Measurements from ENCODE around the gene ARID5B. TPM values are rescaled to one million over a fixed set of nuclear protein-coding genes. Genes with fewer than 3 reads are reported as not detected.

Gene ARID5B
- total RNA-seq, 1 donor from 2014 or later, result 36.9 TPM

GRCh38 chr10:61896854-61897661 lies 4.4 kb upstream of the ARID5B start:
- Mint-ChIP-seq H3K27me3 (no peaks in the 10 kb centered on the region), H3K9me3 (no peaks in the 10 kb centered on the region), H3K27ac (peak overlapping the region; percentile 90), H3K4me3 (peak overlapping the region; percentile 92), H3K36me3 (no peaks in the 10 kb centered on the region), H3K4me1 (ENCODE audit: unreplicated experiment) (peaks cover 34% of the 10 kb centered on the region)
- DNase-seq (ENCODE audit: extremely low spot score, unreplicated experiment), result no peak
- peak; percentile 83 for TF ChIP-seq CTCF (conservative IDR thresholded peaks at IDR 0.05)

DNA sequence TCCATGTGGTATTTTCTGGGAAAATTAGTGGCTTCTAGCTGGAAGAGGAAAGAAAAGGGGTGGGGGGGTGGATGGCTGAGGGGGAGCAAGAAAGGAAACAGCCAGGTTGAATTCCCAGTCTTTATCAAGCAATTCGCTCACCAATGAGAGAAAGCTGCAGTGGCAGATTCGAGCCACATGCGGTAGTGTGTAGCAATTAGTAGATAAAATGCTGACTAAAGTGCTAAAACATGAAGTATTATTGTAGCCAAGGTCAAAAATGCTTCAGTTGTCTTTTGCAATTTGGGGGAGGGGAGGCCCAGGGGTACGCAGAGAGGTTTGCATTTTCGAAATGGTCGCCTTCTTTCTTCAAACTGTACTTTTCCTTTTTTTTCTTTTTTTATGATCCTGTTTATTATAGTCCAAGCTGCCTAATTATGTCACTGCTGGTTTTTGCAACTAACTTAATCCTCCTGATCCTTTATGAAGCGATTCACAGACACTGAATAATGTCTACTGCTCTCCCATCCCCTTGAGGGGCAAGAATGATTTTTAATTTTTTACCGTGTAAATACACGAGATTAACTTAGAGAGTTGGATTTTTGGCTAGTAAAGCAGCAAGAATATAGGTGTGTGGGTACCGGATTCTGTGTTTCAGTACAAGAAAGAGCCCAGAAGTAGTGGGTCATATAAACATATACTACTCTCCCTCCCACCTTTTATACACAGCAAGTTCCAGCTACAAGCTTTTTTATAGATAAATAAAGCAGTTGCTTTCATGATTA lies 3.6 kb upstream of the ARID5B start:
- Mint-ChIP-seq H3K36me3 (no peaks in the 10 kb centered on the region), H3K4me3 (peak overlapping the region; percentile 92), H3K27ac (peak overlapping the region; percentile 90), H3K27me3 (no peaks in the 10 kb centered on the region), H3K9me3 (no peaks in the 10 kb centered on the region), H3K4me1 (ENCODE audit: unreplicated experiment) (peaks cover 34% of the 10 kb centered on the region)
- TF ChIP-seq CTCF (conservative IDR thresholded peaks at IDR 0.05), result peak; percentile 64
- no peak for DNase-seq (ENCODE audit: extremely low spot score, unreplicated experiment)

- H3K27me3 Mint-ChIP-seq, result no peaks in the 10 kb centered on the region
- DNase-seq (ENCODE audit: extremely low spot score, unreplicated experiment), result no peak
- no peak for TF ChIP-seq CTCF (conservative IDR thresholded peaks at IDR 0.05)
- peak overlapping the region; percentile 92 for H3K4me3 Mint-ChIP-seq
- no peaks in the 10 kb centered on the region for H3K36me3 Mint-ChIP-seq
- no peaks in the 10 kb centered on the region for H3K9me3 Mint-ChIP-seq
- peak overlapping the region; percentile 90 for H3K27ac Mint-ChIP-seq
- peaks cover 34% of the 10 kb centered on the region for H3K4me1 Mint-ChIP-seq (ENCODE audit: unreplicated experiment)
Measured at GRCh38 chr10:61898435-61898778, 3.1 kb upstream of the ARID5B start.

DNA sequence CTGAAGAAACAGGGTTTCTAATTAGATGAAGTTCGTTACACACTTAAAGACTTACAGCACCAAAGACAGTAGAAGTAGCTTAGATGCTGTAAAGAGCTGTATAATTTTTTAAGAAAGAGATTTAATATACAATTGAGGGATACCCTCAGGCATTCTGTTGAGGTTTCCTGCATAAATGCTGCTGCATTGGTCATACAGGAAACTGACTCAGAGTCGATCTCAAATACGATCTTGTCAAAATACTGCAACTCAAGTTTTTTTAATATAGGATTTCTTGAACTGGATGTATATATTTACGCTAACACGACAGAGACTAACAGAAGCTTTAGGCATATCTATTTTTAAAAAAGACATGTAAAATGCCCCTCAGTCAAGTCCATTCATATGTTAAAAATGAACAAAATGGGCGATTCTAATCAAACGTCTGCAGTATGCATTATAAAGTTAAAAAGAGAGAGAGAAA lies 2.4 kb upstream of the ARID5B start:
- no peaks in the 10 kb centered on the region for H3K36me3 Mint-ChIP-seq
- TF ChIP-seq CTCF (conservative IDR thresholded peaks at IDR 0.05), result no peak
- H3K27me3 Mint-ChIP-seq, result no peaks in the 10 kb centered on the region
- peak overlapping the region; percentile 92 for H3K4me3 Mint-ChIP-seq
- DNase-seq (ENCODE audit: extremely low spot score, unreplicated experiment), result no peak
- peaks cover 35% of the 10 kb centered on the region for H3K4me1 Mint-ChIP-seq (ENCODE audit: unreplicated experiment)
- H3K9me3 Mint-ChIP-seq, result no peaks in the 10 kb centered on the region
- H3K27ac Mint-ChIP-seq, result peak overlapping the region; percentile 60

GRCh38 chr10:61899663-61899996 lies 1.9 kb upstream of the ARID5B start:
- no peaks in the 10 kb centered on the region for H3K27me3 Mint-ChIP-seq

More at GRCh38 chr10:61899663-61899996, 1.9 kb upstream of the ARID5B start:
- Mint-ChIP-seq H3K36me3 (peaks cover 2% of the 10 kb centered on the region), H3K27ac (peak overlapping the region; percentile 99), H3K4me1 (ENCODE audit: unreplicated experiment) (peaks cover 41% of the 10 kb centered on the region), H3K4me3 (peak overlapping the region; percentile 92), H3K9me3 (no peaks in the 10 kb centered on the region)
- TF ChIP-seq CTCF (conservative IDR thresholded peaks at IDR 0.05), result no peak
- DNase-seq (ENCODE audit: extremely low spot score, unreplicated experiment), result no peak
